Astrocyte of the hippocampus (primary cell): ENCODE results near the gene UBTD2.

Experiments used
- DNase-seq: peaks from one replicate; pipeline ENCODE4 v3.0.0; 2011; ENCODE audit warnings: low read depth, low spot score

UBTD2 gene

DNA sequence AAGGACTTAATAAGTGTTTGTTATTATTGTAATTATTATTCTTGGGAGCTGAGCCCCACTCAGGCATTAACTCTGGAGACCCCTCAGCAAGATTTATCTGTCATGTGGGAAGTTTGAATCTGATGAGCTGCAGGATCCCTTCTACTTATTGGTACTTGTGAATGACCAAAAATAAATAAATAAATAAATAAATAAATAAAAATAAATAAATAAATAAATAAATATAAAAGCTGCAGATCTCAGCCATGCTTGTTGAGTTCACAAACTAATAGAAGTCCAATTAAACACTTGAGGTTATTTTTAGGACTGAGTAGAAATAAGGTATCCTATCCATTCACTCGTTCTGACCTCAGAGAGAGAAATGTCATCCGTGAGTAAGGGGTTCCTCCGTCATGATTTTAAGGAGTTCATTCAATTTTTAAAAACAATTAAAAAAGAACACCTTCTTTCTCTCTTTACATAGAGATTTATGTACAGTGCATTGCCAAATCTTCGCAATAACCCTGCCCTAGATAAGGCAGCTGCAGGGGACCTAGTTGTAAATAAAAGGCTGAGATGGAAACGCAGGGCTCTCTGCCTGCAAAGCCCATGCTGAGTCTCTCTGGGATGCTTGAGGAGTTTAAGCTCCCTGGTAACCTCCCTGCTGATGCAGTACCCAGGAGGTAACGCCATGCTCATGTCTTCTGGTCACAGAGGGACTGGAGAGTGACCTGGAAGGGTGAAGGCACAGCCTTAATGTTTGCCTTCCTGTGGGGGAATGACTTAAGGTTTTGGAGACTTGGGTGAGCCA lies 88.4 kb downstream of the UBTD2 start:
- no peak for DNase-seq

DNA sequence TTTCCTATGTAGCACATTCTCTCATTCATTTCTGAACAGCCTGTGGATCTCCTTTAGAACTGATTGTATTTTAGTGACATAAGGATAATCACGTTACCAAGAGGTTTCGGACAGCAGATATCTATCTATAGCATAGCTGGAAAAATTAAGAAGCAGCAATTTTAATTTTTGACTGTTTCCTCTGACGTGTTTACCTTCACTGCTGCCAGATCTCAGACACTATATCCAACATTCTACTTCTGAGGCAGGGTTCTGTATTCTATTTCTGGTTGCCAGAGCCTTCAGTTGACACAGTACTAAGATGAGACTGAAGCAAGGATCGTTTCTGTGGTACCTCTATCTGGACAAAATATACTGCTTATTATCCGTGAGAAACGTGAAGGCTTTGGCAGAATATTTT lies 89.7 kb downstream of the UBTD2 start, which contains the start of gene EFCAB9:
Gene EFCAB9 (plus strand): TSS at position 301 of the 400 bp plus-strand sequence. CDS start 1 bp downstream, at position 302.
- DNase-seq = no peak

DNA sequence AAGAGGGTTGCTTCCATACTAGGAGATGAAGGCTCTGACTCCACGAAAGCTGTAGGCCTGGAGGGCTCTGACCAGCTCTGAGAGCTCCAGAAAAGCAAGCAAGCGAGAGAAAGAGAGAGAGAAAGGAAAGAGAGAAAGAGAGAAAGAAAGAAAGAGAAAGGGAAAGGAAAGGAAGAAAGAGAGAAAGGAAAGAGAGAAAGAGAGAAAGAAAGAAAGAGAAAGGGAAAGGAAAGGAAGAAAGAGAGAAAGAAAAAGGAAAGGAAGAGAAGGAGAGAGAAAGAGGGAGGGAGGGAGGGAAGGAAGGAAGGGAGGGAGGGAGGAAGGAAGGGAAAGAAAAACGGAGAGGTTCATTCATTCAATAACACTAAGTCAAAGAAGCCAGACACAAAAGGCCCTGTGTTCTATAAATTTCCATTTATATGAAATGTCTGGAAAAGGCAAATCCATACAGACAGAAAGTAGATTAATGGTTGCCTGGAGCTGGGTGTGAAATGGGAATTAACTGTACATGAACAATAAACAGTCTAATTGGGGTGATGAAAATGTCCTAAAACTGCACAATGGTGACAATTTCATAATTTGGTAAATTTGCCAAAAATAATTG lies 93.8 kb downstream of the UBTD2 start:
- no peak for DNase-seq

- peak; percentile 74 for DNase-seq
These were observed 94.5 kb downstream of the UBTD2 start for GRCh38 chr5:172188893-172189692.

GRCh38 chr5:172188033-172188892 lies 95.3 kb downstream of the UBTD2 start, which contains the start of gene STK10:
STK10 (minus strand) TSS chr5:172188224; CDS start chr5:172188042, 182 bp downstream.
- peak; percentile 98 for DNase-seq

DNA sequence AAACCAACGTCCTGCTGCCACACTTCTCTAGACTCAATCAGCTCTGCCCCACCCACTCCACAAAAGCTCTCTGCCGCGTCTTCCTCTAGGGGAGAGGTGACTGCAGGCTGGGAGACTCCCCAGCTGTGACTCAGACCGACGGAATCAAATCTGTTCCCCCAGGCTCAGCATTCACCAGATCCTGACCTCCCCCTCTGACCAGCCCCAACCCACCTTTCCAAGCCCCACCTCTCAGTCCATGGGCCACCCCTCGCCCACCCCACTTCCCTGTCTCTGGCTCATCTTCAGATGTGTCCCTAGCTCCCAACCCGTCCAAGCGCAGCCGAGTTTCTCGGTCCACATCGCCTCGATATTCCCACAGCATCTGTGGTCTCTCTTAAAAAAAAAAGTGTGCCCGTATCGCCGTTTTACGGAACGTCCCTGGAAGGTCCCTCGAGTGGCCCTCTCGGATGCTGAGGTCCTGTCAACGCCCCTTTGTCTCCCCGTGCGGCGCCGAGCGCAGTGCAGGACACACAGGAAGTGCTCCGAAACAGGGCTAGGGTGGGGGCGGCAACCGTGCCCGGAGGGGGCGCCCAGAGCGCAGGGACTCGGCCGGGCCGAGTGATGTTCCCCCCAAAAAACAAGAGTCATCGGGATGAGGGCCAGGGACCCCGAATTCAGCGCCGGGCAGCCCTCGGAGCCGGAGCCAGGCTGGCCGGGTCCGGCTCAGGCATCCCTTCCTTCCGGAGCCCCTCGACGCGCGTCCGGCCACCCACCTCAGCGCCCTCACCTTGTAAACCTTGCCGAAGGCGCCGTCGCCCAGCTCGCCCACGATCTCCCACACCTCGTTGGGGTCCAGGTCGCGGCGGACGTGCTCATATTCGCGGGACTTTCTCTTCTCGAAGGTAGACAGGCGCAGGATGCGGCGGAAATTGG lies 96.2 kb downstream of the UBTD2 start:
- DNase-seq = peak; percentile 80

- no peak for DNase-seq
These were observed 97.4 kb downstream of the UBTD2 start for GRCh38 chr5:172186114-172186695.

GRCh38 chr5:172185096-172185461 lies 98.5 kb downstream of the UBTD2 start:
- no peak for DNase-seq

- DNase-seq = no peak
These were observed 99.7 kb downstream of the UBTD2 start for GRCh38 chr5:172183881-172184280.

DNA sequence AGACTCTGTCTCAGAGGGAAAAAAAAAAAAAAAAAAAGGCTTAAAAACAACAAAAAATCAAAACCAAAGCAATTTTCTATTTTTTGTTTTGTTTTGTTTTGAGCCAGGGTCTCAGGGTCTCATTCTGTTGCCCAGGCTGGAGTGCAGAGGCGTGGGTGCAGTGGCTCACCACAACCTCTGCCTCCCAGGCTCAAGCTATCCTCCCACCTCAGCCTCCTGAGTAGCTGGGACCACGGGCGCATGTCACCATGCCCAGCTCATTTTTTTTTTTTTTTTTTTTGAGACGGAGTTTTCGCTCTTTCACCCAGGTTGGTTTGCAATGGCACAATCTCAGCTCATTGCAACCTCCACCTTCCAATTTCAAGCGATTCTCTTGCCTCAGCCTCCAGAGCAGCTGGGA lies 101.3 kb downstream of the UBTD2 start:
- DNase-seq = no peak

- no peak for DNase-seq
These were observed 102.6 kb downstream of the UBTD2 start for GRCh38 chr5:172180936-172181335.

DNA sequence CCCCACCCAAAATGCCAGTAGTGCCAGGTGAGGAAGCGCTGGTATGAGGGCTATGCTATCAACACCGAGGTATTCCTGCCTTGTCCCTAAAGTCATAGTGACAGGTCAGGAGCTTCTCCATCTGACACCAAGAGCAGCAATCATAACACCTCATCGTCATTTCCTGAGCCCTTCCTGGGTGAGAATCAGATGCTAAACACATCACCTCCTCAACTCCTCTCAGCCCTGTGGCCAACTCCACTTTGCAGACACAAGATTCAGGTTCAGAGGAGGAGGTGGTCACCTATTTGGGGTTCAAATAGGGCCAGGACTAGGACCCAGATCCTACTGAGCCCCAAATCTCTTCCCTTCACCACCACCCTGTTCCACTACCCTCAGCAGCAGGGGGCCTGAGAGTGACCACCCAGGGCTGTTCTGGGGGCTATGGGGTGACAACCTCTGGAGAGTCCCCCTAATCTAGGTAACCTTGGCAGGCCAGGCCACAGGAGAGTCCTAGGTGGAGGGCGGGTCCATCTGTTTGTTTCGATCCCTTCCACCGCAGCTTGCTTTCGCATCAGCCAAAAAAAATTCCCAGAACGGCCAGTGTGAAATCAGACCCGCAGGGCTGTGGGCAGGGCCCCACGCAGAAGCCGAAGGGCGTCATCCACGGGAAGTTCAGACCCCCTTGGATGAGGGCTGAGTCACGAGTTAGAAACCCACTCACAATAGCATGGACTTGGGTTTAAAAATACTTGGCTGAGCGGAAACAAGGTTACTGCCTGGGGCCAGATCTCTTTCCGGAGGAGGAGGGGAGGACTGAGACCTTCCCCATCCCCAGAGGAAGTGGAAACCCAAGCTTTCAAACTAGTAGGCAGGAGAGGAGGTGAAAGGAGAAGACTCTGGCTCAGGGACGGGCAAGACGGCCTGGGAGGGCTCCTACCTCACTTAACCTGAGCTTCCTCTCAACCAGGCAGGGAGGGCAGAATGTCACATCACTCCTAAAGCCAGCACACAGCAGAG lies 104.3 kb downstream of the UBTD2 start:
- DNase-seq = peak; percentile 58

GRCh38 chr5:172178301-172178987 lies 105.1 kb downstream of the UBTD2 start:
- no peak for DNase-seq

GRCh38 chr5:172177176-172177575 lies 106.4 kb downstream of the UBTD2 start:
- DNase-seq = no peak

GRCh38 chr5:172175263-172175719 lies 108.3 kb downstream of the UBTD2 start:
- DNase-seq = no peak

GRCh38 chr5:172173564-172174153 lies 109.9 kb downstream of the UBTD2 start:
- DNase-seq = peak; percentile 88

DNA sequence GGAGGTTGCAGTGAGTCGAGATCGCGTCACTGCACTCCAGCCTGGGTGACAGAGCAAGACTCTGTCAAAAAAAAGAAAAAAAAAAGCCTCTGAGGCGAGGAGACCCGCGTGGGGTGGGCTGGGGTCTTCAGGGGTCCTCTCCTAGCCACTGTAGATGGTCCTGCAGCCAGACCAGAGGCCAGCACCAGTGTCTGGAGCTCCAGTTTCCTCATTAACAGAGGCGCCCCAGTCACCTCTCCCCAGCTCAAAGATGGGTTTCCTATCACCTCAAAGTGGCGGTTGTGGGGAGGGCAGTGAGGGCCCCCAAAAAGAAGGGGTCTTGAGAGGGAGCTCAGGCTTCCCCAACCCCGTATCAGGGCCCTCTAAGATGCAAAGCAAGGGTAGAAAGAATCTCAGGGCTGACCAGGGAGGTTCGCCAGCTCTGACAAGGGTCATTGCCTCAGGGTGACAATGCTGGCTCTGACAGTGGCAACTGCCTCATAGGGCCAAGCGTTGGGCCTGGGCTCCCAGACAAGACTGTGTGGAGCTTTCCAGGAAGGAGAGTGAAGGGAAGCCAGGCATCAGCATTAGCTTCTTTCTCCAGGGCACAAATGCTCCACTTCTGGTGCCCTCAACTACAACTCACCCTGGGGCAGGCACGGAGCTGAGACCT lies 110.5 kb downstream of the UBTD2 start:
- no peak for DNase-seq
